ACC112 (cell line): ENCODE data around the gene CCDC3.

Experiments
- H2AFZ ChIP-seq: fragments of 200-600 bp; sonication (generic); one replicate; pipeline ENCODE4 v1.6.0; 2017; ENCODE audit warnings: antibody characterized with exemption, low read length; ENCODE audit not compliant: unreplicated experiment
- H3K27ac ChIP-seq: fragments of 200-600 bp; sonication (generic); 2 replicates; pipeline ENCODE4 v1.5.1; 2014; ENCODE audit warnings: low read depth, mild to moderate bottlenecking, antibody characterized with exemption, low read length, moderate library complexity
- H3K27me3 ChIP-seq: fragments of 200-600 bp; sonication (generic); 2 replicates; pipeline ENCODE4 v1.6.1; 2014; ENCODE audit warnings: mild to moderate bottlenecking, antibody characterized with exemption, low read length, moderate library complexity, mixed read lengths; ENCODE audit not compliant: insufficient read depth
- H3K36me3 ChIP-seq: fragments of 200-600 bp; sonication (generic); 2 replicates; pipeline ENCODE4 v1.6.1; 2016; ENCODE audit warnings: mild to moderate bottlenecking, antibody characterized with exemption, low read length, moderate library complexity, mixed read lengths; ENCODE audit not compliant: insufficient read depth
- H3K4me1 ChIP-seq: fragments of 200-600 bp; sonication (generic); one replicate; pipeline ENCODE4 v1.6.1; 2016; ENCODE audit warnings: low read length, mixed read lengths; ENCODE audit not compliant: insufficient read depth, unreplicated experiment, control insufficient read depth
- H3K4me3 ChIP-seq: fragments of 200-600 bp; sonication (generic); 2 replicates; pipeline ENCODE4 v1.5.1; 2014; ENCODE audit warnings: mild to moderate bottlenecking, low read depth, low read length
- H3K79me2 ChIP-seq: fragments of 200-600 bp; sonication (generic); one replicate; pipeline ENCODE4 v1.6.0; 2016; ENCODE audit warnings: low read length; ENCODE audit not compliant: control insufficient read depth, unreplicated experiment, insufficient read depth

CCDC3 gene

DNA sequence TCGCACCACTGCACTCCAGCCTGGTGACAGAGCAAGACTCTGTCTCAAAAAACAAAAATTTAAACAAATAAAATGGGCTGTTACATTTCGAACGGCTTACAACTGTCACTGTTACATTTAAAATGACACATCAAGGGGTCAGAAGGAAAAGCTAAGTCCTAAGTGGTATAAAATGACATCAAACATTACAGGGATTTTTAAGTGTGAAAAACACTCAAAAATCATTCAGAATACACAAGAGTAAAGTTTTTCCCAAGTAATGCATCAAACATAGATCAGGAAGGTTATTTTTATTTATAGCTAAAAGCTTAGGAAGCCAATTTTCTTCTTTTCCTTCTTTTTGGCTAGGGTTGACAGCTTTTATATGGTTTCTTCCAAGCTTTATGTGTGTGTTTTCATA, 39.0 kb downstream of the CCDC3 start:
- H3K36me3 ChIP-seq, result no peaks in the 10 kb centered on the region
- H3K79me2 ChIP-seq, result no peaks in the 10 kb centered on the region
- H3K4me1 ChIP-seq, result peaks cover 4% of the 10 kb centered on the region
- H2AFZ ChIP-seq, result no peak overlapping the region
- no peak overlapping the region for H3K4me3 ChIP-seq
- no peak overlapping the region for H3K27ac ChIP-seq
- 0 out of 2 replicates have a peak, but pooled peaks cover 5% of the 10 kb centered on the region for H3K27me3 ChIP-seq

DNA sequence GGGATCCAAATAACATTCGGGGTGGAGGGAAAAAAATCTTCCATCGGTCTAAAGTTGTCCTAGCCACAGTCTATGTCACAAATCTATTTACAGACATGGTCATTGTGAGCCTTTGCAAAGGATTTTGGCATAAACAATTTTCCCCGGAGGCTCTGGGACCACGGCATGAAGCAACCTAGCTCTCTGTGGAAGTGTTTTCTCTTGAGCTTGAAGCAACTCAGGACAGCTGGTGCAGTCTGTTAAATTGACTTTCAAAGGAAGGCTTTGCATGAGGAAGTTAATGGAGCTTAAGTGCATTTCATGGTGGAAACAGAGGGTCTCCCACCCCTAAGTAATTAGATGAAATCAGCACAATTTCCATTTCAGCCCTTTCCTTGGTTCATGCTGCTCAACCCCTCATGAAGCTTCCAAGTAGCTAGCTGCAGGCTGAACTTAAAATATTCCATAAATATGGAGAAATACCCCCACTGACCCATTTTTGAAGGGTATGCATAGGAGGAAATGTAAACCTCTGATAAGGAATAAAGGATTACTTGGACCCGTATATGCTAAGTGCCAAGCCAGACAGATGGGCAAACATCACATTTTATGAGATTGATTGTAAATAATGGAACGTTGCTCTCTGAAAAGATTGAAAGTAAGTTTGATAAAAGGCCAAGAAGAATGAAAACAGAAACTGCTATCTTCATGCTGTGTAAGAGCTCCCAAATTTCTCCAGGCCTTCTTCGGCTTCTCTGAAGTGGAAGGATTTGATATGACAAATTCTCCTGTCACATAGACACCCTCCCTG, 39.9 kb downstream of the CCDC3 start:
- 0 out of 2 replicates have a peak, but pooled peaks cover 5% of the 10 kb centered on the region for H3K27me3 ChIP-seq
- no peaks in the 10 kb centered on the region for H3K36me3 ChIP-seq
- no peak overlapping the region for H2AFZ ChIP-seq
- no peak overlapping the region for H3K4me3 ChIP-seq
- H3K4me1 ChIP-seq, result peaks cover 4% of the 10 kb centered on the region
- H3K27ac ChIP-seq, result no peak overlapping the region
- H3K79me2 ChIP-seq, result no peaks in the 10 kb centered on the region

DNA sequence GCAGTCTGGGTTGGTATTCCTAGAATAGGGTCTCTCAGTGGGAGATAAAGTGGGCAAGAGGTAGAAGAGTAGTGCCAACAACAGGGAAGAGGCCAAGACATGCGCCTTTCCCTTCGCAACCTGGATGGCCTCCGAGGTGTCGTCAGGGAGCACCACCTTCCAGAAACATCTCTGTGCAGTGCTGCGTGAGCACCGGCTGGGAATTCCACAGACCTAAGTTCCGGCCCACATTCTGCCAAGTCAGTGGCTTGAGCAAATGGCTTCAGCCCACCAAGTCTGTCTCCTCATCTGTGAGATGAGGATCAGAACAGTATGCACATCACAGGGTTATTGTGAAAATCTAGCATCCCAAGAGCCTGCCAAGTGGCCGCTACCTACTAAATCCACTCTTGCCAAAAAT, 40.6 kb downstream of the CCDC3 start:
- Histone ChIP-seq H3K4me3 (no peak overlapping the region), H3K4me1 (peaks cover 3% of the 10 kb centered on the region), H2AFZ (no peak overlapping the region), H3K36me3 (no peaks in the 10 kb centered on the region), H3K27me3 (0 out of 2 replicates have a peak, but pooled peaks cover 5% of the 10 kb centered on the region), H3K79me2 (no peaks in the 10 kb centered on the region), H3K27ac (no peak overlapping the region)

DNA sequence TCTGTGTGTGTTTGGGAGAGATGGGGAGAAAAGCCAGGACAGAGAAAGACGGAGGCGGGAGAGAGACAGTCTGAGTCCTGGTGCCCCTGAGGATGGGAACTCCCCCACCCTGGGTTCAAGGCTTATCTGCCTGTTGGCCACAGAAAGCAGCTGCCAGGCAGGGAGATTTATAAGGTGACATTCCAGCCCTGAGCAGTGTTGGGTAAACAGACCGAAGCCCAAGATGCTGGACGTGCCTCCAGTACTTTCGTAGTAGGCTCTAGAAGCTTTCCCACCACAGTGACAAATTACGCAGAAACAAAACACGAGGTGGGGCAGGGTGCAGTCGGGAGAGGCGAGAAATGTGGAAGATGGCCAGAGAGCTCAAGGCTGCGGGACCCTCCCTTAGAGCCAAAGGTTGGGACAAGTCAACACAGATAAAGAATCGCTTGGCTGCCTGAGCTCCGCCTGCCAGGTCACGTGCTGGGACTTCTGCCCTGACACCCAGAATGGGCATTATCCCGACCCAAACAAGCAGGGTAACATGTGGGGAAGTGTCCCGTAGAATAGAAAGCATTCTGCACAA, 41.1 kb downstream of the CCDC3 start:
- Histone ChIP-seq H2AFZ (no peak overlapping the region), H3K4me3 (no peak overlapping the region), H3K4me1 (no peaks in the 10 kb centered on the region), H3K27me3 (0 out of 2 replicates have a peak, but pooled peaks cover 5% of the 10 kb centered on the region), H3K79me2 (no peaks in the 10 kb centered on the region), H3K27ac (no peak overlapping the region), H3K36me3 (no peaks in the 10 kb centered on the region)

DNA sequence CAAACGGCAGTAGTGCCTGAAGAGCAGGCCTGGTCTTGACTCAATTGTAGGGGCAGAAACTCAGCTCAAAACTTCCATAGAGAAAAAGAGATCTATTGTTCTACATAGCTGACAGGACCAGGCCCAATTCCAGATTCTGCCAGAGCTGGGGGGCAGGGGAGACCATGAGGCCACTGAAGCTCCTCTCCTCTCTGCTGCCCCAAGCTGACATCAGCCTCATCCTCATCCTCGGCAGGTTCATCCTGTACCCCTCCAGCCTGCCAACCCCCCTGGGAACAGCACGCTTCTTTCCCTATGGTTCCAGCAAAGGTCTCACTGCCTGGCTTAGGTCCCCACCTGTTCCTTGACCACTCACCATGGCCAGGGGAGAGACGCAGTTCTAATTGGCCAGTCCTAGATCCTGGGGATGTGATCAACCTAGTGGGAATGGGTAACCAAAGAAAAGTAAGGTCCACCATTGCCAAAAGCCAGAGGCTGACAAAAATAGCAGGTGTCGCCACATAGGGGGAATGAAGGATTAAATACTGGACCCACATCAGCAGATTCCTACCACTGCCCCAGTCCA, 42.9 kb downstream of the CCDC3 start:
- no peaks in the 10 kb centered on the region for H3K4me1 ChIP-seq
- no peaks in the 10 kb centered on the region for H3K79me2 ChIP-seq
- no peak overlapping the region for H3K4me3 ChIP-seq
- no peak overlapping the region for H2AFZ ChIP-seq
- no peak overlapping the region for H3K27ac ChIP-seq
- H3K36me3 ChIP-seq, result no peaks in the 10 kb centered on the region
- 0 out of 2 replicates have a peak, but pooled peaks cover 5% of the 10 kb centered on the region for H3K27me3 ChIP-seq

DNA sequence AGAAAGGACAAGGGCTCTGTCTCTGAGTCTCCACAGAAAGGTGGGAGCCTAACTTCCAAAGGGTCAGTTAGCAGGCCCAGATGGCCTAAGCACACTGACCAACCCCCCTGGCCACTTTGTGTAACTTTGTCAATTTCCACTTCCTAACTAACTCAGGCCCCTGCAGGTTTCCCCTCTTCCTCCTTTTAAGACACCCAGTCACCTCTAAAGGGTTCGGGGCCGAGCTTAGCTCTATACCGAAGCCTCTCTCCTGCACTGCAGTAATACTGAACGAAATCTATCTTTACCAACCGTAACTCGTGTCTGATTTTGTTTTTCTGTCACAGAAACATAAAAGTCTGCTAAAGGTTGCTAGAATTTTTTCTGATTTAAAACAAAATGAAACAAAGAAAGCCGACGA, 44.4 kb downstream of the CCDC3 start:
- Histone ChIP-seq H3K4me3 (no peak overlapping the region), H3K27ac (no peak overlapping the region), H3K36me3 (no peaks in the 10 kb centered on the region), H3K4me1 (no peaks in the 10 kb centered on the region), H3K27me3 (0 out of 2 replicates have a peak, but pooled peaks cover 5% of the 10 kb centered on the region), H2AFZ (no peak overlapping the region), H3K79me2 (no peaks in the 10 kb centered on the region)

DNA sequence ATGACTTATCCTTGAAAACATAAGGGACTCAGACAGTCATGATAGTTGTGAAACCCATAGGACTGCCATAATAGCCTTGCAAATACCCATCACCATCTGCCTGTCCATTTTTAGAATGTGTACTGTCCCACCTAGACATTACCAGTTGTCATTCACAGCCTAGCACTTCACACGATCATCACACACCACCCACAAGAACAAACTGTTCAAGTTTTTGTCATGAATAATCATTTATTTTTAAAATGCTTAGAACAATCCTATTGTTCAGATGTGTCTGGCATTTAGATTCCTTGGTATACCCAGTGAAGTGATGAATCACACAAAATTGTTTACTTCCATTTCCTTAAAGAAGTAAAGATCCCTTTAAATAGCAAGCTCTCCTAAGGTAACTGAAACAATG, 46.6 kb downstream of the CCDC3 start:
- Histone ChIP-seq H3K36me3 (no peaks in the 10 kb centered on the region), H3K4me3 (no peak overlapping the region), H2AFZ (no peak overlapping the region), H3K79me2 (no peaks in the 10 kb centered on the region), H3K27ac (no peak overlapping the region), H3K27me3 (no peaks in the 10 kb centered on the region), H3K4me1 (no peaks in the 10 kb centered on the region)

DNA sequence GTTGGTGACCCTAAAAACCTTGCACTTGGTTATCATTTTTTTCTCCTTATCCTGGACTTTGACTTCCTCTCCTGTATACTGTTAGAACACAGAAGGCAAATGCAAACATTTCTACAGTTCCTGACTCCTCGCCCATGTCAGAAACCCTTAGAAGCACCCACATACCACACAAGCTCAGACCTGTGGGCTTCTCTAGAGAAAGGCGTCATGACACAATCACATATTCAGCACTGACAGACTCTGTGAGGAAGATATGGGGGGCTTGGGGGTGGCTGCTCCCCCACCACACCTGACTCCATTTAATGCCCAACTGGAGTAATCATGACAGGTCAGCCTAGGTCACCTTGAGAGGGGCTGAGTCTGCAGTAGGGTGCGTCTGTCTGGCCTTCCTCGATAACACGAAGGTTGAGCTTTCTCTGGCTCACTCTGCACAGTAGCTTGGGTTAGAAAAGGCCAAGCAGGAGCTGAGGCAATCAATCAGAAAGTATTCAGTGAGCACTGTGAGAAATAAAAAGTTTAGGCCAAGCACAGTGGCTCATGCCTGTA, 50.9 kb downstream of the CCDC3 start:
- H3K4me1 ChIP-seq, result no peaks in the 10 kb centered on the region

DNA sequence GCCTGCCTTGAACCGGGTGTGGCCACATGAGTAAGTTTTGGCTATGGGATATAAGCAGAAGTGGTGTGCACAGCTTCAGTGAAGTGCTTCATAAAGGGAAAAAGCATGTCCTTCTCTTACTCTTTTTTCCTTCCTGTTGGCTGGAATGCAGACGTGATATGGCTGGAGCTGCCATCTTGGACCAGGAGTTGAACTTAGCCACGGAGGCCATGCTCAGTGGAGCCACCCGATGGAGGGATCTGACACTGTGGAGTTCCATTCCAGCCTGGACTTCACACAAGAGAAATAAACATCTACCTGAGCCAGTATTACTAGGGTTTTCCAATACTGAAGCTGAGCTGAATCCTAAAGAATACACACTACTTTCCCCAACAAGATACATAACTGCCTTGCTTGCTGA, 52.3 kb downstream of the CCDC3 start:
- Histone ChIP-seq H2AFZ (no peak overlapping the region), H3K27me3 (no peaks in the 10 kb centered on the region), H3K4me3 (no peak overlapping the region), H3K79me2 (no peaks in the 10 kb centered on the region), H3K27ac (no peak overlapping the region), H3K36me3 (no peaks in the 10 kb centered on the region), H3K4me1 (no peaks in the 10 kb centered on the region)

More for the DNA sequence above, 50.9 kb downstream of the CCDC3 start:
- H3K36me3 ChIP-seq, result no peaks in the 10 kb centered on the region
- H3K27ac ChIP-seq, result no peak overlapping the region
- no peaks in the 10 kb centered on the region for H3K27me3 ChIP-seq
- no peak overlapping the region for H2AFZ ChIP-seq
- no peaks in the 10 kb centered on the region for H3K79me2 ChIP-seq
- H3K4me3 ChIP-seq, result no peak overlapping the region

DNA sequence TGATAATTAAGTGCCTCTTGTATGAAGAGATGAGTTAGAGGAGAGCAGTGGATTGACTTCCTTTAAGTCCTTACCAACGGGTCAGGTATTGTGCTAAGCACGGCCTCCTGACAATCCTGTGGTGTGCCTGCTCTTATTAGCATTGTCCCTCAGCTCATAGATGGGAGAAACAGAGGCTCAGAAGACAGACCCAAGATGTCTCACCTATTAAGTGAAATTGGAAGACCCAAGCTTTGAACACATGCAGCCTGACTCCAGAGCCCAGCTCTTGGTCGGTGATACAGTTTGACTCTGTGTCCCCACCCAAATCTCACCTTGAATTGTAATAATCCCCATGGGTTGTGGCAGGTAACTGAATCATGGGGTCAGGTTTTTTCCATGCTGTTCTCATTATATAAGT, 53.8 kb downstream of the CCDC3 start:
- no peak overlapping the region for H3K4me3 ChIP-seq
- no peak overlapping the region for H3K27ac ChIP-seq
- H3K36me3 ChIP-seq, result no peaks in the 10 kb centered on the region
- H3K4me1 ChIP-seq, result no peaks in the 10 kb centered on the region
- no peaks in the 10 kb centered on the region for H3K27me3 ChIP-seq
- H2AFZ ChIP-seq, result no peak overlapping the region
- H3K79me2 ChIP-seq, result no peaks in the 10 kb centered on the region
